HG02798 (cell line): ENCODE results near the gene MYCN.
A peak's percentile ranks its signal among the peaks of the same experiment; 100 is the strongest.
"Not testable (repeated sequence)": the region's sequence is repeated elsewhere in the genome, so short reads cannot be mapped to it uniquely, and the experiment has no call there.

Source experiments
- ATAC-seq: cut with Tn5 transposase; IDR thresholded peaks from one replicate; pipeline ENCODE4 v1.9.1; 2021; ENCODE audit warnings: mild to moderate bottlenecking; ENCODE audit not compliant: unreplicated experiment, poor library complexity

The MYCN gene

GRCh38 chr2:15907461-15908324 lies 32.7 kb upstream of the MYCN start:
- no peak for ATAC-seq

GRCh38 chr2:15908371-15908770 lies 32.0 kb upstream of the MYCN start:
- ATAC-seq = no peak

DNA sequence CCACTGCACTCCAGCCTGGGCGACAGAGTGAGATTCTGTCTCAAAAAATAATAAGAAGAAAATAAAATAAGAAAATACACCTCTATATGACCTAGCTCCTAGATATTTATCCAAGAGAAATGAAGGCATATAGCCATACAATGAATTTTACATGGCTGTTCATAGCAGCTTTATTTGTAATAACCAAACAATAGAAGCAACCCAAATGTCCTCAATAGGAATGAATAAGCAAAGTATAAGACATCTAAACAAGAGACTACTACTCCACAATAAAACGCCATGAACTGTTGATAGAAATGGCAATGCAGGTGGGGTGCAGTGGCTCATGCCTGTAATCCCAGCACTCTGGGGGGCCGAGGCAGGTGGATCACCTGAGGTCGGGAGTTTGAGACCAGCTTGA lies 31.2 kb upstream of the MYCN start:
- ATAC-seq = no peak

DNA sequence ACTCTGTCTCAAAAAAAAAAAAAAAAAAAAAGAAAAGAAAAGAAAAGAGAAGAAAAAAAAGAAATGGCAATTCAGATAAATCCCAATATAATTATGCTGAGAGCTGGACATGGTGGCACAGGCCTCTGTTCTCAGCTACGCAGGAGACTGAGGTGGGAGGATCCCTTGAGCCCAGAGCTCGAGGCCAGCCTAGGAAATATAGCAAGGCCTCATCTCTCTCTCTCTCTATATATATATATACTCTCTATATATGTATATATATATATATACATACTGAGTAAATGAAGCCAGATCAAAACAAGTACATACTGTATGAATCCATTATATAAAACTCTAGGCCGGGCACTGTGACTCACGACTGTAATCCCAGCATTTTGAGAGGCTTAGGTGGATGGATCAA lies 30.6 kb upstream of the MYCN start:
- ATAC-seq = no peak

GRCh38 chr2:15911270-15911669 lies 29.1 kb upstream of the MYCN start:
- not testable (repeated sequence) for ATAC-seq

DNA sequence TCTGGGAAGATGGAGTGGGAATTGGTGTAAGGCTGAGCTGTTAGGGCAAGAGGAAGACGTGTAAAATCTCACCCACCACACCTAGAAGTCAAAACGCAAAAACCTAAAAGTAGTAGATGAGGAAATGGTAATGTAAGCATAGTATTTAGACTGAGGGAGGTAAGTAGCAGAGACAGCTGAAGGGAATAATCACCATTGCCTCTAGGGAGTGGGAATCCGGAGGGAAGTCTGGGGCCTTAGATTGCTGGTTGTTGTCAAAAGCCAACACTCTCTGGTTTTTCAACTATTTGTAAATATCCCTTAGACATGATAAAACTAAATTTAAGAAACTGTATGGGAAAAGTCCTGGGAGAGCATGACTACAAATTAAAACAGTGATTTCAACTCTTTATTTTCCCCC lies 28.7 kb upstream of the MYCN start:
- ATAC-seq = no peak

- no peak for ATAC-seq
Measured at GRCh38 chr2:15912203-15912602, 28.1 kb upstream of the MYCN start.

DNA sequence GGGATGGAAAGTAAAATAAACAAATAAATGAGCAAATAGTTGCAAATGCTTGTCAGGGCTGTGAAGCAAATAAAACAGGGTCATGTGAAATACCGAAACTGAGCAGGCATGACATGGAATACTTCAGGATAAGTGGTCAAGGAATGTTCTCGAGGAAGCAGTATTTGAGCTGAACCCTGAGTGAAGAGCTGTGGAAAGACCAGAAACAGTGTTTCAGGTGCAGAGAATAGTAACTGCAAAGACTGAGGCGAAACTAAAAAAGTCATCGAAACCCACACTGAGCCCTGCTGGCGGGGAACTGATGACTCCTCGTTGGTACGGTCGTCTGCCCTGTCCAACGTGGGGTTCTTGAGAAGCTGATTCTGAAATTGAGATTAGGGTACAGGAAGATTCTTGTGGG lies 27.2 kb upstream of the MYCN start:
- peak; percentile 38 for ATAC-seq

- ATAC-seq = no peak
Measured at GRCh38 chr2:15914596-15915385, 25.6 kb upstream of the MYCN start.

GRCh38 chr2:15915546-15915945 lies 24.8 kb upstream of the MYCN start:
- ATAC-seq = not testable (repeated sequence)

DNA sequence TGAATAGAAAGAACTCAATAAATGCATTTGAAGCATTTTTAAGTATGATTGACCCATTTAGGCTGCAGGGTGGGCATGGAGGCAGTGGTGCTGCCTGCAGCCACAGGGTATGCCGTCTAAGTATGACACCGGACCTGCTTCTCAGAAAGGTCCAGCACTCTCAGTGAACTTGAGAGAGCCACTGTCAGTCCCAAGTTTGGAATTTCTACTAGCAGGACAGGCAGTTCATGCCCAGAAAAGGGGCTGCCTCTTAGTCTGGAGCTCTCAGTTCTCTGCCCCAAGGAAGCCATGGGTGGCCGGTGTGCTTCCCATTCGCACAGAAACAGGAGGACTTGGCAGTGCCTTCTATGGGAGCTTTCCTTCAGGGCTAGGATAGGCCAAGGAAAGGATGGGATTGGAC lies 24.0 kb upstream of the MYCN start:
- ATAC-seq = no peak

DNA sequence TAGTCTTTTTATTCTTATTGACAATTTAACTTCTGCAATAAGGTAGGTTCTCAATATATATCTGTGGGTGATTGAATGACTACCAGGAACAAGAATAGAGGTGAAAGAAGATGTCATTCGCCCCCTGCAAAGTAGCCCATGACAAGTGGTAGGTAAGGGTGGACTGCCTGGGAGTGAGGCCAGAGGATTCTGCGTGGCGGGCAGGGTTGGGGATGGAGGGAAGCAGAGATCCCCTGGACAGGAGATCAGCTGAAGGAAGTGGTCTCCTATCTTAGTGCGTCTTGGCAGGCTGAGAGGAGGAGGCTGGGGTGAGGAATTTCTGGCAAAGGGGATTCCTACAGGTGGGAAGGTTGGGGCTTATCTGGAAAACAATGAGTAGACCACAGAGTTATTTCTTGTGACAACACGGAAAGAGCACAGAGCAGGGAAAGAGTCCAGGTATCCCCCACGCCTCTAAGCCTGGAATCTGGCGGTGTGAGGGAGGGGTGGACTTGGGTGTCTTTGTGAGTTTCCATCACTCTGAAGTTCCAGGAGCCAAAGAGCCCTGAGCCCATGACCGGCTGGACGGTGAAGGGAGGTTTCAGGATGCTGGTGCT lies 21.5 kb upstream of the MYCN start:
- no peak for ATAC-seq

- ATAC-seq = no peak
Measured at GRCh38 chr2:15919716-15920434, 20.5 kb upstream of the MYCN start.

- no peak for ATAC-seq
Measured at GRCh38 chr2:15920696-15921095, 19.7 kb upstream of the MYCN start.

- no peak for ATAC-seq
Measured at GRCh38 chr2:15923597-15923996, 16.8 kb upstream of the MYCN start.

DNA sequence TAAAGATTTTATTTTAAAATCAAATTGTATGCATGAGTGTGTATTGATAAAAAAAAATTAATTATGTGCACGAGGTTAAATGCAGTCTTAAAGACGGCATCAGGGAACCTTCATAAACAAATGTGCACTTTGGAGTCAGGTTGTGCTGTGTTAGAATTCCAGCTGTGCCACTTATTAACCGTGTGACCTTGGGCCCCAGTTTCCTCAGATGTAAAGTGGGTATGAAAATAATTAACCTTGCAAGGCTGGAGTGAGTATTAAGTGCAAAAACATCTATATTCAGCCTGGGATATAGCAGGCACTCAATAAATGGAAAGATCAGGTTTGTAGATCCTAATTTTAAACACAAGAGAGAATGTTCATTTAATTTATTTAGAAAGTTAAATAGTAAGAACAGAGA lies 14.5 kb upstream of the MYCN start:
- ATAC-seq = no peak

GRCh38 chr2:15926252-15926651 lies 14.1 kb upstream of the MYCN start:
- no peak for ATAC-seq

DNA sequence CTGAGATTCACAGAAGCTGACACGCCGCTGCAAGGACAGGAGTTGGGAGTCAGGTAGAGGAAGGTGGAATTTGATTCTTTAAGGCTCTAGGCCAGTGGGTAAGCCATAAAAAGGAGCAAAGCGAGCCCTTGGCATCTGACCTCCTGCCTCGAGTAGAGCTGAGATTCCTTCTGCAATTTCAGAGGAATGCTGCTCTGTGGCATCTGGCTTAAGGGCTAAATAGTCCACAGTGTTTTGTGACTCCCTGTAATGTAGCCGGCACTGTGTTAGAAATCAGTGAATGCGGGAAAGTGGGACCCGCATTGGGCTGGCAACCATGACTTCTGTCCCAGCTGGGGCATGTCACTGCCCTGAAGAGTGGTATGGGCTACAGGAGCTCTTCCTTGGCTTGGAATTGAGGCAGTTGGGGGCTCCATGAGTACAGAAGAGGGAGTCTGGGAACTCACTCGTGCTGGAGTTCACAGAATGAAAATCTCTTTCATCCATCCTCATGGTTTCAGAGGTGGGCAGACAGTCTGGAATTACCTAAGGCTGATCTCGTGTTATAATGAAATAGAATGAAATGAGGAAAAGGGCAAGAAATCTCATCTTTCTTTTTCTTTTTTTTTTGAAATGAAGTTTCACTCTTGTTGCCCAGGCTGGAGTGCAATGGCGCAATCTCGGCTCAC lies 12.7 kb upstream of the MYCN start:
- no peak for ATAC-seq

DNA sequence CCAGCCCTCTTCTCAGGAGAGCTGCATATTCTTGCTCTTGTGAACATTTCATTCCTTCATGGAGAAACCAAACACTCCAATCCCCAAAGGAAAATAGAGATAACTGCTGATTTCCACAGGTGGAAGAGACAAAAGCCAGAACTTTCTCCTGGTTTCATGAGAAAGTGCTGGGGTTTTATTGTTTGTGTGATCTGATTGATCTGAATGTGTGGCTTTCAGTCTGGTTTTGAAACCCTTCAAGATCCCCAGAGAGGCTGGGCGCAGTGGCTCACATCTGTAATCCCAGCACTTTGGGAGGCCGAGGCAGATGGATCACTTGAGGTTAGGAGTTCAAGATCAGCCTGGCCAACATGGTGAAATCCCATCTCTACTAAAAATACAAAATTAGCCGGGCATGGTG lies 11.3 kb upstream of the MYCN start:
- ATAC-seq = not testable (repeated sequence)

DNA sequence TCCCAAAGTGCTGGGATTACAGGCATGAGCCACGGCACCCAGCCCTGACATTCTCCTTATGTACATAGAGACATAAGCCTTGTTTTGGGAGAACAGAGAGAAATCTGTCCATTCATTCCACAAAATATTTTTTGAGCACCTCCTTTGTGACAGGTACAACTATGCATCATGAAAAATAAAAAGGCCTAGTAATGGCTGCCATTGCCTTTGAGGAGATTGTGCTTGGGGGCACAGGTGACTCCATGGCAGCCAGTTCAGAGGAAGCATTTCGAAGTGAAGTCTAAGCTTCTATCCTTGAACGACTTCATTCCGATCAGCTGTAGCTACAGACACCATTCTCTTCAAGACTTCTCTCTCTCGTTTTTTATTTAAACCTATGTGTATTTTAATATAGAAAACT lies 10.5 kb upstream of the MYCN start:
- ATAC-seq = no peak
